Neural progenitor cell (in vitro differentiated cells): ENCODE results near the gene CCDC61. TPM values are rescaled to one million over a fixed set of nuclear protein-coding genes. Genes with fewer than 3 reads are reported as not detected.

Source experiments
- DNase-seq: peaks from one replicate; pipeline ENCODE4 v3.0.0-alpha.2; 2016; ENCODE audit warnings: low spot score
- H2AFZ ChIP-seq: fragments of 200-600 bp; sonication (generic); replicated peaks from 2 replicates; pipeline ENCODE4 v1.6.1; 2016; ENCODE audit warnings: antibody characterized with exemption
- H3F3A ChIP-seq: fragments of 200-600 bp; sonication (generic); 2 replicates; pipeline ENCODE4 v1.6.1; 2016; ENCODE audit warnings: antibody characterized with exemption, low read depth
- H3K27ac ChIP-seq: fragments of 200-600 bp; sonication (generic); 2 replicates; pipeline ENCODE4 v1.5.1; 2016; ENCODE audit warnings: mild to moderate bottlenecking
- H3K27me3 ChIP-seq: fragments of 200-600 bp; sonication (generic); 2 replicates; pipeline ENCODE4 v1.6.1; 2016; ENCODE audit warnings: mild to moderate bottlenecking, moderate library complexity
- H3K36me3 ChIP-seq: fragments of 200-600 bp; sonication (generic); 2 replicates; pipeline ENCODE4 v1.5.1; 2016
- H3K4me1 ChIP-seq: fragments of 200-600 bp; sonication (generic); 2 replicates; pipeline ENCODE4 v1.6.1; 2016; ENCODE audit warnings: mixed run types
- H3K4me2 ChIP-seq: fragments of 200-600 bp; sonication (generic); 2 replicates; pipeline ENCODE4 v1.6.1; 2016
- H3K4me3 ChIP-seq: fragments of 200-600 bp; sonication (generic); 2 replicates; pipeline ENCODE4 v1.5.1; 2016
- H3K79me2 ChIP-seq: fragments of 200-600 bp; sonication (generic); 2 replicates; pipeline ENCODE4 v1.6.1; 2016; ENCODE audit warnings: low read depth
- H3K9ac ChIP-seq: fragments of 200-600 bp; sonication (generic); 2 replicates; pipeline ENCODE4 v1.6.1; 2016
- H3K9me3 ChIP-seq: fragments of 200-600 bp; sonication (generic); 2 replicates; pipeline ENCODE4 v1.5.1; 2016; ENCODE audit warnings: low read depth
- H4K20me1 ChIP-seq: fragments of 200-600 bp; sonication (generic); 2 replicates; pipeline ENCODE4 v1.6.1; 2016; ENCODE audit warnings: low read depth
- H3K27ac Mint-ChIP-seq: 3 replicates; pipeline ENCODE4 v1.8.0; 2021; ENCODE audit warnings: mixed read lengths
- H3K27me3 Mint-ChIP-seq: 2 replicates; pipeline ENCODE4 v1.8.0; 2022; ENCODE audit warnings: low read depth, mild to moderate bottlenecking, inconsistent platforms, moderate library complexity, mixed read lengths; ENCODE audit not compliant: insufficient read depth
- H3K36me3 Mint-ChIP-seq: 3 replicates; pipeline ENCODE4 v1.8.0; 2021; ENCODE audit warnings: mixed read lengths
- H3K4me1 Mint-ChIP-seq: 3 replicates; pipeline ENCODE4 v1.8.0; 2021; ENCODE audit warnings: mixed read lengths
- H3K4me3 Mint-ChIP-seq: 3 replicates; pipeline ENCODE4 v1.8.0; 2021; ENCODE audit warnings: mild to moderate bottlenecking, moderate library complexity, mixed read lengths
- H3K9me3 Mint-ChIP-seq: 3 replicates; pipeline ENCODE4 v1.8.0; 2020; ENCODE audit warnings: mixed read lengths
- EZH2 ChIP-seq: fragments of 200-600 bp; sonication (generic); IDR thresholded peaks from 2 replicates; pipeline ENCODE4 v1.6.1; 2017; ENCODE audit warnings: antibody characterized with exemption, mild to moderate bottlenecking, moderate library complexity
- EZH2phosphoT487 ChIP-seq: fragments of 200-600 bp; sonication (generic); IDR thresholded peaks from 2 replicates; pipeline ENCODE4 v1.6.1; 2017; ENCODE audit warnings: antibody characterized with exemption
- total RNA-seq: library from RNA; depleted of rRNA; stranded (reverse); fragments of >200 nt; gene quantifications from 2 replicates; pipeline ENCODE4 v1.2.3, GENCODE V29; 2015; ENCODE audit warnings: low replicate concordance
- TF ChIP-seq, protein P1 (sequence below): fragments of 200-600 bp; sonication (generic); IDR thresholded peaks from 2 replicates; pipeline ENCODE4 v1.5.1; 2017; ENCODE audit warnings: antibody characterized with exemption, mild to moderate bottlenecking

Gene CCDC61
- total RNA-seq, 1 donor from 2014 or later: 5.7 TPM

DNA sequence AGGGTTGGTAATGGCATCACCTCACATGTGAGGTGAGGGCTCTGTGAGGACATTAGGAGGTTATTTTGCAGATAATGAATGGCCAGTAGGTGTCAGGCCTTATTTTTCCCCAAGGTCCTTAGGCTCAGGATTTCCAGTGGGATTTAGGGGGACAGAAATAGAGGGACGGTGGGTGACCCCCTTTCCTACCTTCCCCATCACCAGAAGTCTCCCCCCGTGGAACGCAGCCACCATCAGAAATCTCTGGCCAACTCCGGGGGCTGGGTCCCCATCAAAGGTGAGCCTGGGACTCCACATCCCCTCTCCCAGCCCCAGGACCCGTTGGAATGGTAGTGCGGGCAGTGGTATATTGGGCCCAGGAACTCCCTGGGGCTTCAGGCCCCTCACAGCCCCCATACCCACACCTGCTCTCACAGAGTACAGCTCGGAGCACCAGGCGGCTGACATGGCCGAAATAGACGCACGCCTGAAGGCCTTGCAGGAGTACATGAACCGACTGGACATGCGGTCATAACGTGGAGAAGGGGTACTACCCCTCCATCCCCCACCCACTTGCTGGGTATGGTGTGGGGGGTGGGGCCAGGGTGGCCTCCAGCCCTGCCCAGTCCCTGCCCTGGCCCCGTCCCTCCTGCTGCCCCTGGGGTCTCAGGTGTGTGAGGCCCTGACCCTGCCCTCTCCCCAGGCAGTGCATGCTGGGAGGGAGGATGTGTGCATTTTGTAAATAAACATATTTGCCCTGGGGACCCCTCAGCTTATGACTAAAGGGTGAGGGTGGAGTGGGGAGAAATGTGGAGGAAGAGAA is 22.8 kb downstream of the CCDC61 start:
- Mint-ChIP-seq H3K4me1 (peaks cover 13% of the 10 kb centered on the region), H3K27me3 (peaks cover 15% of the 10 kb centered on the region), H3K36me3 (peaks cover 4% of the 10 kb centered on the region), H3K27ac (no peak overlapping the region), H3K9me3 (no peaks in the 10 kb centered on the region), H3K4me3 (peak overlapping the region; percentile 48)
- TF ChIP-seq EZH2 (no peak), EZH2phosphoT487 (no peak)
- TF ChIP-seq, protein P1, sequence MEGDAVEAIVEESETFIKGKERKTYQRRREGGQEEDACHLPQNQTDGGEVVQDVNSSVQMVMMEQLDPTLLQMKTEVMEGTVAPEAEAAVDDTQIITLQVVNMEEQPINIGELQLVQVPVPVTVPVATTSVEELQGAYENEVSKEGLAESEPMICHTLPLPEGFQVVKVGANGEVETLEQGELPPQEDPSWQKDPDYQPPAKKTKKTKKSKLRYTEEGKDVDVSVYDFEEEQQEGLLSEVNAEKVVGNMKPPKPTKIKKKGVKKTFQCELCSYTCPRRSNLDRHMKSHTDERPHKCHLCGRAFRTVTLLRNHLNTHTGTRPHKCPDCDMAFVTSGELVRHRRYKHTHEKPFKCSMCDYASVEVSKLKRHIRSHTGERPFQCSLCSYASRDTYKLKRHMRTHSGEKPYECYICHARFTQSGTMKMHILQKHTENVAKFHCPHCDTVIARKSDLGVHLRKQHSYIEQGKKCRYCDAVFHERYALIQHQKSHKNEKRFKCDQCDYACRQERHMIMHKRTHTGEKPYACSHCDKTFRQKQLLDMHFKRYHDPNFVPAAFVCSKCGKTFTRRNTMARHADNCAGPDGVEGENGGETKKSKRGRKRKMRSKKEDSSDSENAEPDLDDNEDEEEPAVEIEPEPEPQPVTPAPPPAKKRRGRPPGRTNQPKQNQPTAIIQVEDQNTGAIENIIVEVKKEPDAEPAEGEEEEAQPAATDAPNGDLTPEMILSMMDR: no peak
- H3K9ac ChIP-seq: no peak overlapping the region
- H3K4me2 ChIP-seq: no peak overlapping the region
- peaks cover 37% of the 10 kb centered on the region for H4K20me1 ChIP-seq
- no peaks in the 10 kb centered on the region for H3K79me2 ChIP-seq
- no peak overlapping the region for H2AFZ ChIP-seq
- no peak for DNase-seq
- no peaks in the 10 kb centered on the region for H3K9me3 ChIP-seq
- peaks cover 6% of the 10 kb centered on the region for H3K4me1 ChIP-seq
- peaks cover 37% of the 10 kb centered on the region for H3K27me3 ChIP-seq
- no peak overlapping the region for H3K4me3 ChIP-seq
- no peaks in the 10 kb centered on the region for H3K36me3 ChIP-seq
- H3K27ac ChIP-seq: no peak overlapping the region
- H3F3A ChIP-seq: peaks cover 29% of the 10 kb centered on the region

DNA sequence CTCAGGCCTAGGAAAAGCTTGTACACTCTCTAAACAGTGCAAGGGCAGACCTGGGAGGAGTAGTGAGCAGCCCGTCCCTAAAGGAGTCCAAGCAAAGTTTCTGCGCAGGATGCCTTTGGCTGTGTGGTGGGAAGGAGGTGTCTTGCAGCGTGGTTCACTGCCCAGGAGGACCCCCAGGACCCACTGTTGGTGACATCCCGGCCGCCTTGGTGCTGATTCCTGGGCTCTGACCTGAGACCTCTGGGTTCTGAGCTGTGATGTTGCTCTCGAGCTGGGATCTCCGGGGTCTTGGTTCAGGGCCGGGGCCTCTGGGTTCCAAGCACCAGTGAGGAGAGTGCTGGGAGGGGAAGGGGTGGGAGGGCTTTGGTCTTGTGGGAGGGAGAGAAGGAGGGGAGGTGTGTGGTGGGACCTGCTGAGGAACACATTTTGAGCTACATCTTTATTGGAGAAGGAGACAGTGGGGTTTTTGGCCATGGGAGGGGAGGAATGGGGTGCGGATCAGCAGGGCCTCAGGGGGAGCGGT is 23.5 kb downstream of the CCDC61 start:
- Mint-ChIP-seq H3K36me3 (peaks cover 4% of the 10 kb centered on the region), H3K9me3 (no peaks in the 10 kb centered on the region), H3K27me3 (peaks cover 18% of the 10 kb centered on the region), H3K27ac (no peak overlapping the region), H3K4me1 (peaks cover 13% of the 10 kb centered on the region), H3K4me3 (no peak overlapping the region)
- no peak overlapping the region for H3K27ac ChIP-seq
- H3F3A ChIP-seq: peaks cover 25% of the 10 kb centered on the region
- no peaks in the 10 kb centered on the region for H3K36me3 ChIP-seq
- H2AFZ ChIP-seq: no peak overlapping the region
- H3K9ac ChIP-seq: no peak overlapping the region
- peaks cover 6% of the 10 kb centered on the region for H3K4me1 ChIP-seq
- no peak overlapping the region for H3K4me2 ChIP-seq
- no peaks in the 10 kb centered on the region for H3K79me2 ChIP-seq
- no peak for TF ChIP-seq EZH2
- TF ChIP-seq, protein P1: no peak
- TF ChIP-seq EZH2phosphoT487: no peak
- no peak for DNase-seq
- H3K4me3 ChIP-seq: no peak overlapping the region
- peaks cover 30% of the 10 kb centered on the region for H3K27me3 ChIP-seq
- no peaks in the 10 kb centered on the region for H3K9me3 ChIP-seq
- peaks cover 37% of the 10 kb centered on the region for H4K20me1 ChIP-seq

DNA sequence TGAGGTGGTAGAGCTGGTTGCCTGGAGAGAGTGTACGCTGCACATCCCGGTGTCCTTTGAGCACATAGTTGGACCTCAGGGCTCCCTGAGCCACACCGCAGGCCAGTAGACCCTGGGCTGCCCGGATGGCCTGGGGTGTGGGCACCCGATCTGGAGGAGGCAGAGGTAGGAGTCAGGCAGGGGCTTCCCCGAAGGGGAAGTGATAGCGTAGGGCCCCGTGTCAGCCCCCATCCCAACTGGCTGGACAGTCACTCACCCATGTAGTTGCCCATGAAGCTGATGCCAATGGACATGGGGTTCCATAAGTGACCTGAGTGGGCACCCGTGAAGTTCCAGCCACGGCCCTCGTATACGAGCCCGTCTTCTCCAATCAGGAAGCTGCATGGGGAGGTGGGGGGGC is 24.0 kb downstream of the CCDC61 start:
- Histone ChIP-seq H3F3A (peaks cover 21% of the 10 kb centered on the region), H2AFZ (no peak overlapping the region), H3K36me3 (no peaks in the 10 kb centered on the region), H3K9me3 (no peaks in the 10 kb centered on the region), H3K4me2 (no peak overlapping the region), H3K27ac (no peak overlapping the region), H3K9ac (no peak overlapping the region), H4K20me1 (peaks cover 34% of the 10 kb centered on the region), H3K27me3 (peaks cover 25% of the 10 kb centered on the region), H3K79me2 (no peaks in the 10 kb centered on the region), H3K4me1 (peaks cover 6% of the 10 kb centered on the region), H3K4me3 (no peak overlapping the region)
- Mint-ChIP-seq H3K27me3 (peaks cover 16% of the 10 kb centered on the region), H3K4me1 (peaks cover 13% of the 10 kb centered on the region), H3K36me3 (peaks cover 4% of the 10 kb centered on the region), H3K27ac (no peak overlapping the region), H3K4me3 (no peak overlapping the region), H3K9me3 (no peaks in the 10 kb centered on the region)
- DNase-seq: no peak
- TF ChIP-seq EZH2: no peak
- no peak for TF ChIP-seq EZH2phosphoT487
- TF ChIP-seq, protein P1: no peak
